BLaER1 treated with 17β-estradiol and CSF1 and Interleukin-3, amounts not matched to agents 10 nM and 100 nM (cell line): ENCODE data around the gene HEATR9.

Experiments
- H3K27ac ChIP-seq, 11 experiments: shearing (Covaris generic); formaldehyde crosslinking; 2 replicates each; pipeline ENCODE4 v1.8.1; 2022
- H3K27me3 ChIP-seq, 11 experiments: shearing (Covaris generic); formaldehyde crosslinking; 2 replicates each; pipeline ENCODE4 v1.8.1; 2022
- H3K36me3 ChIP-seq, 11 experiments: shearing (Covaris generic); formaldehyde crosslinking; 2 replicates each; pipeline ENCODE4 v1.8.1; 2022
- H3K4me1 ChIP-seq, 10 experiments: shearing (Covaris generic); formaldehyde crosslinking; 2 replicates each; pipeline ENCODE4 v1.8.1; 2022
- H3K4me2 ChIP-seq, 11 experiments: shearing (Covaris generic); formaldehyde crosslinking; 2 replicates each; pipeline ENCODE4 v1.8.1; 2022
- H3K4me3 ChIP-seq, 10 experiments: shearing (Covaris generic); formaldehyde crosslinking; 2 replicates each; pipeline ENCODE4 v1.8.1; 2022
- H3K9ac ChIP-seq, 11 experiments: shearing (Covaris generic); formaldehyde crosslinking; 2 replicates each; pipeline ENCODE4 v1.8.1; 2022
- H3K9me3 ChIP-seq, 11 experiments: shearing (Covaris generic); formaldehyde crosslinking; replicated peaks in 1 of 11; 2 replicates each; pipeline ENCODE4 v1.8.1; 2022
- H4K20me1 ChIP-seq, 11 experiments: shearing (Covaris generic); formaldehyde crosslinking; 2 replicates each; pipeline ENCODE4 v1.8.1; 2022
- Cebpa-rat ChIP-seq, 11 experiments: shearing (Covaris generic); IDR thresholded peaks; 2 replicates each; pipeline ENCODE4 v1.8.1; 2022

HEATR9 gene

DNA sequence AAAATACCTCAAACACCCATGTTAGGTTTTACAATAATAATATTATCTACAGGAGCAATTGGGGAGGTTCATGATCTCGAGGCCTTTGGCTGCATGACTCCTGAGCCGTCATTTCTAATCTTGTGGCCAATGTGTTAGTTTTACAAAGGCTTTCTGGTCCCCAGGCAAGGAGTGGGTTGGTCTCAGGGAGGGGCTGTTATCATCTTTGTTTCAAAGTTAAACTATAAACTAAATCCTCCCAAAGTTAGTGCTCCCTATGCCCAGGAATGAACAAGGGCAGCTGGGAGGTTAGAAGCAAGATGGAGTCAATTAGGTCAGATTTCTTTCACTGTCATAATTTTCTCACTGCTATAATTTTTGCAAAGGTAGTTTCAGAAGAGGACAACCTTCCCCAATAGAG lies 20.6 kb upstream of the HEATR9 start:
- H3K9me3 ChIP-seq = peaks cover 0 to 5% (median 0%) of the 10 kb centered on the region in 11 experiments; a peak in 2 of 22 replicates
- no peaks in the 10 kb centered on the region for H4K20me1 ChIP-seq
- no peak overlapping the region for H3K27ac ChIP-seq
- H3K9ac ChIP-seq = no peak overlapping the region
- no peak overlapping the region for H3K4me3 ChIP-seq
- H3K4me1 ChIP-seq = peaks cover 8 to 44% (median 22%) of the 10 kb centered on the region in 10 experiments; a peak in 19 of 20 replicates
- H3K36me3 ChIP-seq = no peaks in the 10 kb centered on the region
- H3K4me2 ChIP-seq = no peak overlapping the region
- no peak for TF ChIP-seq Cebpa-rat (IDR thresholded peaks at IDR 0.05)
- H3K27me3 ChIP-seq = no peaks in the 10 kb centered on the region

DNA sequence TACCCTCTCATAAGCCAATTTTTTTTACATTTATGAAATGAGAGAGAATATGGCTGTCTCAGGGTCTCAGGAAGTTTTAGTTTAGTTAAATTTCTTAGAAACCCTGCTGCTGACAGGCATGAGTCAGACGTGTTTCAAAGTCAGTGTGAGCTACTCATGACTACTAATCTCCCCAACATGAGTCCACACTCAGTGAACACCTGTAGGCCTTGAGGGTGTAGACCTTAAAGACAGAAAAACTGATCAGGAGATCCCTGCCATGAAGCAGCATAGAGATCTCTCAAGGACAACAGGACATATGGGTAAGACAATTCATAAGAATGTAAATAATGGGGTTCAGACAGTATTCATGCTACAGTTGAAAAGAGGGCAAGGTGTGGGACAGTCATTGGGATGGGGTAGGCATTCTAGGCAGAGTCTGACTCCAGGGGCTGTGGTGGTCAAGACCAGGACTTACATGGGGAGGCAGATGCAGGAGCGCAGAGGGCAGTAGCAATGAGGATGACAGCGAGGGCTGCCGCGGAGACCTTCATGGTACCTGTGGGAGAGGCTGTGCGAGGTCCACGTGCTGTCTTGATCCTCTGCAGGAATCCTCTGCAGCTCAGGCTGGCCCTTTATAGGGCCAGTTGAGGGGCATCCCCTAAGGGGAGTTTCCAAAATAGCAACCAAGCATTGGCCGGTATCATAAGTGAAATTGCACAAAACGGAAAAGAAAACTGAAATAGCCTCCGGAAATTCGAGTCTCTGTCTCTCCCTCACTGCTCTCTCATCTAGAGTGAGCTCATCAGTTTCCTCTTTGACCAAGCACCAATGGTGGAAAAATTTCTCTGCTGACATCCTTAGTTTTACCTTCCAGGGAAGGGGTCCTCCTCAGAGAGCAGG lies 11.3 kb upstream of the HEATR9 start, which contains the start of gene CCL5:
CCL5 (minus strand) TSS at position 588 of the 882 bp plus-strand sequence.
- peak within 1 kb of the TSS in 10 of 11 experiments; percentile 55 to 72 (median 64); a peak in 20 of 22 replicates for H3K9ac ChIP-seq
- no peaks in the 10 kb centered on the region for H3K27me3 ChIP-seq
- TF ChIP-seq Cebpa-rat (IDR thresholded peaks at IDR 0.05) = peak in 6 of 11 experiments; percentile 18 to 82 (median 41); a peak in 7 of 22 replicates
- H3K4me2 ChIP-seq = peak within 1 kb of the TSS; percentile 48 to 90 (median 75)
- H4K20me1 ChIP-seq = no peaks in the 10 kb centered on the region
- H3K4me1 ChIP-seq = peaks cover 57 to 68% (median 65%) of the 10 kb centered on the region in 10 experiments
- no peaks in the 10 kb centered on the region for H3K36me3 ChIP-seq
- H3K9me3 ChIP-seq = peaks cover 0 to 16% (median 8%) of the 10 kb centered on the region in 11 experiments; a peak in 8 of 22 replicates
- peak within 1 kb of the TSS; percentile 26 to 89 (median 78); a peak in 21 of 22 replicates for H3K27ac ChIP-seq
- H3K4me3 ChIP-seq = peak within 1 kb of the TSS in 8 of 10 experiments; percentile 35 to 56 (median 47); a peak in 15 of 20 replicates

DNA sequence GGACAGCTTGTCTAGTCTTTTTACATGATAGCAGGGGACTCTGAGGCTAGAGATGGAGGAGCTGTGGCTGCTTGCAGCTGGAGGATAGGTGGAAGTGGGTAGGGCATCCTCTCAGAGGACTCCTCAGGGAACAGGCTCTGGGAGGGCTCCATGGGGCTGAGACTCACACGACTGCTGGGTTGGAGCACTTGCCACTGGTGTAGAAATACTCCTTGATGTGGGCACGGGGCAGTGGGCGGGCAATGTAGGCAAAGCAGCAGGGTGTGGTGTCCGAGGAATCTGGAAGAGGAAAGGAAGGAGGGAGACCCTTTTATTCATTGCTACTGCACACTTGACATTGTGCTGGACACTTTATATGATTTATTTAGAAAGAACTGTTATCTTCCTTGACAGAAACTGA lies 9.7 kb upstream of the HEATR9 start:
- Histone ChIP-seq H3K36me3 (peaks cover 0 to 14% (median 0%) of the 10 kb centered on the region in 11 experiments; a peak in 1 of 22 replicates), H4K20me1 (no peaks in the 10 kb centered on the region), H3K27me3 (no peaks in the 10 kb centered on the region), H3K9me3 (peaks cover 0 to 16% (median 8%) of the 10 kb centered on the region in 11 experiments; a peak in 8 of 22 replicates), H3K4me2 (peak overlapping the region; percentile 48 to 90 (median 75)), H3K4me3 (peak overlapping the region in 7 of 10 experiments; percentile 13 to 56 (median 49); a peak in 8 of 20 replicates), H3K9ac (peak overlapping the region in 9 of 11 experiments; percentile 17 to 67 (median 43); a peak in 9 of 22 replicates), H3K4me1 (peaks cover 57 to 78% (median 67%) of the 10 kb centered on the region in 10 experiments), H3K27ac (peak overlapping the region in 10 of 11 experiments; percentile 71 to 89 (median 79); a peak in 19 of 22 replicates)
- no peak for TF ChIP-seq Cebpa-rat (IDR thresholded peaks at IDR 0.05)

DNA sequence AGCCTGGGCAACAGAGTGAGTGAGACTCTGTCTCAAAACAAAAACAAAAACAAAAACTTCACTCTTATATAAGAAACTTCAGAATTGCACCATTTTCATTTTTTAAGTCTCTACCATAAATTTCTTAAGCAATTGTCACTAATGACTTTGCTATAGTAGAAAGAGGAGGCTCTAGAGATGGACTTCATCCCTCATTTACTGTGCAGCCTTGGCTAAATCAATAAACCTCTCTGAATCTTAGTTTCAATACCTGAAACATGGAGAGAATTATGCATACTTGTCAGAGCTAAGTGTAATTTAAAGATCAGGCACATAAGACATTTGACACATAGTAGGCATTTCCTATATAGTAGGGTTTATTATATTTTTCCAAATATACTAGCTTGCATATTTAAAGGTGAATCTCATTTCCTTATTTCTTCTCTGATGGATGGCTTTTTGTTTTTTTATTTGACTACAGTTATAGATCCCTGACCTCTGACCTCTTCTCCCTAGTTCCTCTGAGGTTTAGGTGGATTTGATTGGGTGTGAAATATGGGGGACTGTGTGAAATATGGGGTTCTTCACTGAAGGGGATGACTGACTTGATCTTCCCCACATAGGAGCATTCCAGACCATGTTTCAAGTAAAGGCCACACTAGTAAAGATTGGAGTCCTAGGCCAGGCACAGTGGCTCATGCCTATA lies 8.8 kb upstream of the HEATR9 start:
- Histone ChIP-seq H3K9me3 (peaks cover 0 to 16% (median 7%) of the 10 kb centered on the region in 11 experiments; a peak in 8 of 22 replicates), H4K20me1 (no peaks in the 10 kb centered on the region), H3K4me2 (peak overlapping the region; percentile 48 to 90 (median 75); a peak in 21 of 22 replicates), H3K27ac (peak overlapping the region in 5 of 11 experiments; percentile 8 to 84 (median 80); a peak in 8 of 22 replicates), H3K36me3 (peaks cover 0 to 14% (median 0%) of the 10 kb centered on the region in 11 experiments; a peak in 1 of 22 replicates), H3K4me3 (no peak overlapping the region), H3K9ac (peak overlapping the region in 1 of 11 experiments; percentile 40; a peak in 1 of 22 replicates), H3K4me1 (peaks cover 62 to 86% (median 74%) of the 10 kb centered on the region in 10 experiments), H3K27me3 (no peaks in the 10 kb centered on the region)
- no peak for TF ChIP-seq Cebpa-rat (IDR thresholded peaks at IDR 0.05)

DNA sequence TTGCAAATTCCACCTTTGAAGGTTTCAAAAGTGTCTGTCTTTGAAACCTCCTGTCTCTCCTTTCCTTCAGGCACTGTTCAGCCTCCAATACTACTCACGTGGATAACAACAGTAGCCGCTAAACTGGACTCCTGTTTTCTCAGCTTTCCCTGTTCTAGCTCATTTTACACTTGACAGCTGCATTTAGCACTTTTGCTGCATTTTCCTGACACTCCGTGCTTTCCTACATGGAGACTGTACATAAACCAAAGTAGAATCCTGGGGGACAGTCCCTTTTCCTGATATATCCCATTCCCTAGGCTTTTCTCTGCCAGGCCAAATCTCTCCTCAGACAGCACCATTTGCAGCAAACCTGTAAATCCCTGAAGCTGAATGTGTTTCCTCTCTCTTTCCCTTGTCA lies 7.8 kb upstream of the HEATR9 start:
- Histone ChIP-seq H3K27me3 (no peaks in the 10 kb centered on the region), H4K20me1 (no peaks in the 10 kb centered on the region), H3K9ac (peak overlapping the region in 2 of 11 experiments; percentile 2 to 40; a peak in 1 of 22 replicates), H3K27ac (peak overlapping the region in 2 of 11 experiments; percentile 2 to 73; a peak in 2 of 22 replicates), H3K4me1 (peaks cover 71 to 90% (median 81%) of the 10 kb centered on the region in 10 experiments), H3K4me2 (peak overlapping the region in 10 of 11 experiments; percentile 51 to 90 (median 73); a peak in 17 of 22 replicates), H3K9me3 (peaks cover 0 to 8% (median 4%) of the 10 kb centered on the region in 11 experiments; a peak in 7 of 22 replicates), H3K4me3 (no peak overlapping the region), H3K36me3 (peaks cover 0 to 14% (median 0%) of the 10 kb centered on the region in 11 experiments; a peak in 1 of 22 replicates)
- no peak for TF ChIP-seq Cebpa-rat (IDR thresholded peaks at IDR 0.05)

DNA sequence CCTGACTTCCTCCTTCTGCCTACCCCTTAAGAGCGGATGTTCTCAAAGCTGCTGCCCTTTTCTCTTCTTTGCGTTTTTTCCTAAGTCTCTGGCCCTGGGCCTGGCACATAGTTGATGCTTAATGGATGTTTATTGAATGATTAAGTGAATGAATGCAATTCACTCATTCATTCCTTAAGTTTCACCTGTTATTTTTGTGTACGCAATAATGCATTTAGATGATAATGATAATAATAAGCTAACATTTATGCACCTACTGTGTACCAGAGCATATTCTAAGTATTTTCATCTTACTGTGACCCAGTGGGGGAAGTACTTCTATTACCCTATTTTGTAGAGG lies 7.1 kb upstream of the HEATR9 start:
- peak overlapping the region in 4 of 11 experiments; percentile 20 to 57 (median 42); a peak in 7 of 22 replicates for H3K9ac ChIP-seq
- H3K36me3 ChIP-seq = peaks cover 0 to 14% (median 0%) of the 10 kb centered on the region in 11 experiments; a peak in 1 of 22 replicates
- H3K4me1 ChIP-seq = peaks cover 73 to 88% (median 81%) of the 10 kb centered on the region in 10 experiments
- H3K4me2 ChIP-seq = peak overlapping the region; percentile 51 to 90 (median 72)
- H4K20me1 ChIP-seq = no peaks in the 10 kb centered on the region
- no peaks in the 10 kb centered on the region for H3K27me3 ChIP-seq
- H3K27ac ChIP-seq = peak overlapping the region in 9 of 11 experiments; percentile 5 to 73 (median 57); a peak in 13 of 22 replicates
- 0 out of 22 replicates have a peak, but pooled peaks cover 0 to under 1% (median 0%) of the 10 kb centered on the region in 11 experiments for H3K9me3 ChIP-seq
- H3K4me3 ChIP-seq = peak overlapping the region in 1 of 10 experiments; percentile 26; a peak in 1 of 20 replicates
- no peak for TF ChIP-seq Cebpa-rat (IDR thresholded peaks at IDR 0.05)

DNA sequence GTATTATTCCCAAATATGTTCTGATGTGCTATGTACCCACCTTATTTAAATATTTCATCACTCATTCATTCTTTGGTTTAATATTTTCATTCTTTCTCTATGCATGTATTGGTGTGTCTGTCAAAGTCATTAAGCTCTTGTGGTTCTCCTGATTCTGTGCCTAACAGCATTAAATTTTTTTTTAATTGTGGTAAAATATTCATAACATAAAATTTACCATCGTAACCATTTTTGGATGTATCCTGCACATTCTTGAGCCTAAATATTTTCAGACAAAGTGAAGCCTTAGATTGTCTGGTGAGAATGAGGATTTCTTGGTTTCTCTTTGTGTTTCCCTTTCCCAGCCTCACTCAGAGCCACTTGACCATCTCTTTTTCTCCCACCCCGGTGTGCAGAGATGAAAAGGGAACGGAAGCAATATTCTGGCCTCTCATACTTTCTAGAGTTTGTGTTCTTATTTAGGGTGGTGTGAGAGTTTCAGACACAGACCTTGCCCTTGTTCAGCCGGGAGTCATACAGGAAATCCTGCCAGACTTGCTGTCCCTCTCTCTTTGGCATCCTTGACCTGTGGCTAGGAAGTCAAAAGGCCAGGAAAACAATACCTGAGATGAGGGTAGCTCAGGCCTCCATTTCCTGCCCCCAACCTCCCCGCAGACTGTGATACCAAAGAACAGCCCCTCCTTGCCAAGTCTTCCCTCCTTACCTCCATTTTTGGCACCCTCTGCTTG lies 6.5 kb upstream of the HEATR9 start:
- Histone ChIP-seq H4K20me1 (no peaks in the 10 kb centered on the region), H3K4me3 (peak overlapping the region in 2 of 10 experiments; percentile 11 to 26; a peak in 1 of 20 replicates), H3K27me3 (no peaks in the 10 kb centered on the region), H3K27ac (peak overlapping the region in 10 of 11 experiments; percentile 5 to 73 (median 56); a peak in 17 of 22 replicates), H3K4me2 (peak overlapping the region; percentile 51 to 90 (median 72)), H3K36me3 (peaks cover 0 to 14% (median 0%) of the 10 kb centered on the region in 11 experiments; a peak in 1 of 22 replicates), H3K9ac (peak overlapping the region in 4 of 11 experiments; percentile 20 to 57 (median 42); a peak in 8 of 22 replicates), H3K9me3 (no peaks in the 10 kb centered on the region), H3K4me1 (peaks cover 68 to 85% (median 77%) of the 10 kb centered on the region in 10 experiments)
- TF ChIP-seq Cebpa-rat (IDR thresholded peaks at IDR 0.05) = no peak
